ENCODE measurements around the gene FNDC3B.

FNDC3B gene

DNA sequence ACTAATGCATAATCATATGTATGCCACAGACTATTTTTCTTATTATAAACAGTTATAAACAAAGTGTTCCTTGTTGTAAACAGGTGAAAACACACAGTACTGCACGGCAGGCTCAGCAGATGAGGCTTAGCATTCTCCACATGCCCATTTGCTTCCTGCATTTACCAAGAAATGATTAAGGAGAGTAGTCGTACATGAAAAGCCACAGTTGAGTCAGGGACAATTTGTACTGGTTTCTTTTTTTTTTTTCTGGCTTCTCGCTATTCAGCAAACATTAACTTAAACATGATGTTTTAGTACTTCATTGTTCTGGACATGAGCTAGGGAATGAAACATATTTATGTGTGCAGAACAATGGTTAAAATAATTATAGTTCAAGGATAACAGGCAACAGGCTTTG lies 345.5 kb downstream of the FNDC3B start:
- FAIRE-seq = peak; percentile 11
- no peak for DNase-seq (ENCODE audit: insufficient read length, low spot score)
- TF ChIP-seq, protein P1, sequence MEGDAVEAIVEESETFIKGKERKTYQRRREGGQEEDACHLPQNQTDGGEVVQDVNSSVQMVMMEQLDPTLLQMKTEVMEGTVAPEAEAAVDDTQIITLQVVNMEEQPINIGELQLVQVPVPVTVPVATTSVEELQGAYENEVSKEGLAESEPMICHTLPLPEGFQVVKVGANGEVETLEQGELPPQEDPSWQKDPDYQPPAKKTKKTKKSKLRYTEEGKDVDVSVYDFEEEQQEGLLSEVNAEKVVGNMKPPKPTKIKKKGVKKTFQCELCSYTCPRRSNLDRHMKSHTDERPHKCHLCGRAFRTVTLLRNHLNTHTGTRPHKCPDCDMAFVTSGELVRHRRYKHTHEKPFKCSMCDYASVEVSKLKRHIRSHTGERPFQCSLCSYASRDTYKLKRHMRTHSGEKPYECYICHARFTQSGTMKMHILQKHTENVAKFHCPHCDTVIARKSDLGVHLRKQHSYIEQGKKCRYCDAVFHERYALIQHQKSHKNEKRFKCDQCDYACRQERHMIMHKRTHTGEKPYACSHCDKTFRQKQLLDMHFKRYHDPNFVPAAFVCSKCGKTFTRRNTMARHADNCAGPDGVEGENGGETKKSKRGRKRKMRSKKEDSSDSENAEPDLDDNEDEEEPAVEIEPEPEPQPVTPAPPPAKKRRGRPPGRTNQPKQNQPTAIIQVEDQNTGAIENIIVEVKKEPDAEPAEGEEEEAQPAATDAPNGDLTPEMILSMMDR (IDR thresholded peaks at IDR 0.05; ENCODE audit: insufficient read depth, missing control alignments) = no peak

DNA sequence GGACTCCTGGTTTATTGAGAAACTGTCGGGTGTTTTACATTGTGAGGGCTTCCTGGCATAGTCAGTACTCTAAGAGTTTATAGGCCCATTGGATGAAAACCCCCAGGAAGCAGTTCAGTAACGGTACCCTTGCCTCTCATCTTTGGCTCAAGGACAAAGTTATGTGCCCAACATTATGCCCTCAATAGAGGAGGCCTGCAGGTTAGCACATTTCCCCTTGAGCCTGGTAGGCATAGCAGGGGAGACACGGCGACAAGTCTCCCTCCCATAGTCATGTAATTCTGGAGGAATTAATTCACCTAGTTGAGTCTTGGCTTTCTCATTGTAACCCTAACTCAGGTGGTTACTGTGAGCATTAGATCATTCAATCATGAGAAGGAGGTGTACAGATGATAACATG lies 348.4 kb downstream of the FNDC3B start:
- DNase-seq (ENCODE audit: insufficient read length, low spot score) (no peak), FAIRE-seq (no peak)
- TF ChIP-seq, protein P1 (IDR thresholded peaks at IDR 0.05; ENCODE audit: insufficient read depth, missing control alignments) = no peak

DNA sequence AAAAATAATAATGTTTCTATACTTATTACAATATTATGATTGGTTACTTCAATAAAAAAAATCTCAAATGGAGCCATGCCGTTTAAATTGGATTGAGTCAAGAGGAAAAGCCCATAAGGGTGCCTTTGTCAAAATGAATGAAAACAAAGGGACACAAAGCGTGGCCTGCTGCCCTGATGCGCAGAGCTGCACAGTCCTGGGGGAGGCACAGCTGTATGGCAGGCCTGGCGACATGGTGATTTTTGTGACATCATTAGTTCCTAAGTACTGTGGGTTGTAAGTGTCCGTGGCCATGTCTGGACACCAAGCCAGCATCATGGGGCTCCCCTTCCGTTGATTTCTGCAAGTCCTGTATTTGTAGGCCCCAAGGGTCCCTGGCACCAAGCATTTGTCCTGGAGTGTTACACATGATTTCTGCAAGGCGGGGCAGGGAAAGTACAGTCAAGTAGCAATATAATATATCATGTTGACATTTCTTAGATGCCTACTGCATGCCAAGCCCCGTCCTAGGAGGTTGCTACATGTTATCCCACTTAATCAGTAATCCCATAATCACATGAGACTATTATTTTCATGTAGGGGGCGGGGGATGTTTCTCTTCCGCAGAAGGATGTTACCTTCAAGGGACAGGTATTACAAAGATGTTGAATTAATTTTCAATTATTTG lies 349.2 kb downstream of the FNDC3B start:
- TF ChIP-seq, protein P1 (IDR thresholded peaks at IDR 0.05; ENCODE audit: insufficient read depth, missing control alignments) = no peak
- no peak for DNase-seq (ENCODE audit: insufficient read length, low spot score)

DNA sequence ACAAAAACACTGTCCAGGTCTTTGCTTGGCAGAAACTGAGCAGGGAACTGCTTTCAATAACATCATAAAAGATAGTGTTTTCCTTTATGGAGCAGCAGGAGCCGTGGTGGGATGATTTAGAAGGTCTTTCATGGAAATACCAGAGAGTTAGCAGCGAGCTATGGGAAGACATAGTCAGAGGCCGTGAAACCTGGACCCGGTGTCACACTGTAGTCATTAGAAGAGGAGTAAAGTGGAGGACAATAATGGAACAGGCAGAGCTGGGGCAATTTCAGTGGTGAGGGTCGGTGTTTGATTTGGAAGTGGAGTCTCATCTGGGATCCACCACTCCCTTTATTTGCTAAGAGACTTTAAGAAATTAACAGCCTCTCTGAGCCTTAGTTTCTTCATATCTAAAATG lies 351.4 kb downstream of the FNDC3B start:
- FAIRE-seq (no peak), DNase-seq (ENCODE audit: insufficient read length, low spot score) (no peak)
- TF ChIP-seq, protein P1 (IDR thresholded peaks at IDR 0.05; ENCODE audit: insufficient read depth, missing control alignments) = no peak

More for the DNA sequence above, 349.2 kb downstream of the FNDC3B start:
- FAIRE-seq = no peak

DNA sequence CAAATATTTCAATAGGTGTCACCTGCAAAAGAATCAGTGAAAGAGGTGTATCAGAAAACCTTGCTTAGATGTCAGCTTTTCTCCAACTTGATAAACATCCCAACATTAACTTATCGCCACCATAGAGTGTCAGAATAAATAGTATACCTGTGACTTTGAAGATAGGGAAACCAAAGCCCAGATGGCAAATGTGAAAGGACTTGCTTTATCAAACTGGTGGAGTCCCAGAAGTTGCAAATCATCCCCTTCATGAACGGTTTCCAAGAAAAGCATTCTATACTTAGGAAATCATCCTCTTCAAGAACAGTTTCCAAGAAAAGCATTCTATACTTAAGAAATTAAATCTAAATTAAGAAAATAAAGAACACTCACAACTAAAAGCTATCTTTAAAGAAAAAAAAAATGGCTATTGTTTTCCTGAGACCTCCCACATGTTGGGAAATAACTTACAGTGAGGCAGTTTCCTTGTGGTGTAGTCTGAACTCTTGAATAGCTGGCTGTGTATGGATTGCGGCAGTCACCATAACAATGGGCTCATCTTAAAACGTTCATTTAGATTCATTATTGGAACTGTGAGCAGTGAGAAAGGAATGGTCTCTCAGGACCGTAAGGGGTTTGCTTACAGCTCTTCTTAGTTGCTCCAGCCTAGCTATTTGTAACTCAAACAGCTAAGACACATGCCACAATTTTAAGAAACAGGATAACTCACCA lies 352.4 kb downstream of the FNDC3B start:
- no peak for FAIRE-seq
- DNase-seq (ENCODE audit: insufficient read length, low spot score) = no peak
- TF ChIP-seq, protein P1 (IDR thresholded peaks at IDR 0.05; ENCODE audit: insufficient read depth, missing control alignments) = no peak

DNA sequence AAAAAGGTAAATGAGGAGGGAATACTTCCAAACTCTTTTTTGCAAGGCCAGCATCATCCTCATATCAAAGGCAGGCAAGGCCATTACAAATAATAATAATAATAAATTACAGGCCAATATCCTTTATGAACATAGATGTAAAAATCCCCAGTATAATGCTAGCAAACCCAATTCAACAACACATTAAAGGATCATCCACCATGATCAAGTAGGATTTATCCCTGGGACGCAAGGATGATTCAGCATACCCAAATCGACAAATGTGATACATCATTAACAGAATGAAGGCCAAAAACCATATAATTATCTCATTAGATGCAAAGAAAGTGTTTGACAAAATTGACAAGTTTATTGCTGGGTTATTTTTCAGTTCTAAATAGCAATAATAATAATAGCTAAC lies 355.3 kb downstream of the FNDC3B start:
- TF ChIP-seq, protein P1 (IDR thresholded peaks at IDR 0.05; ENCODE audit: insufficient read depth, missing control alignments) = no peak
- DNase-seq (ENCODE audit: insufficient read length, low spot score) = no peak
- FAIRE-seq = no peak

DNA sequence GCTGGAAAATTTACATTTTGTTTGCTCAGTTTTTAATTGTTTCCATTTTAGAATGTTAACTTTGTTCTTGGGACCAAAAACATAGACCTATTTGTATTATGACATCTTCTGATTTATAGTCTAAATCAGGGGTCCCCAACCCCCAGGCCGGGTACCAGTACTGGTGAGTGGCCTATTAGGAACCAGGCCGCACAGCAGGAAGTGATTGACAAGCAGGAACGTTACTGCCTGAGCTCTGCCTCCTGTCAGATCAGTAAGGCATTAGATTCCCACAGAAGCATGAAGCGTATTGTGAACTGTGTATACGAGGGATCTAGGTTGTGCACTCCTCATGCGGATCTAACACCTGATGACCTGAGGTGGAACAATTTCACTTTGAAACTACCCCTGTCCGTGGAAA lies 357.0 kb downstream of the FNDC3B start:
- TF ChIP-seq, protein P1 (IDR thresholded peaks at IDR 0.05; ENCODE audit: insufficient read depth, missing control alignments) = no peak
- FAIRE-seq = no peak
- no peak for DNase-seq (ENCODE audit: insufficient read length, low spot score)
